Measurements from ENCODE around the gene TMEM87B. TPM values are rescaled to one million over a fixed set of nuclear protein-coding genes. Genes with fewer than 3 reads are reported as not detected.

The TMEM87B gene
- total RNA-seq, 1 experiment from 2014 or later = 16.3 TPM

GRCh38 chr2:112077814-112078213, 22.7 kb downstream of the TMEM87B start:
- ChIA-PET CTCF (no interaction called here), POLR2A (no interaction called here)
- H3K9me3 ChIP-seq = no peaks in the 10 kb centered on the region
- H3K27me3 Mint-ChIP-seq (ENCODE audit: insufficient read depth, unreplicated experiment) = no peaks in the 10 kb centered on the region
- DNase-seq = no peak
- intact Hi-C loops (cut with micrococcal nuclease; ENCODE audit: unreplicated experiment) = no loop called here
- no peak for TF ChIP-seq CTCF (IDR thresholded peaks at IDR 0.05; ENCODE audit: insufficient read depth in 1 of 2, low read depth in 1 of 2, low read length in 1 of 2, severe bottlenecking in 1 of 2, unreplicated experiment in 1 of 2)
- H3K27ac Mint-ChIP-seq (ENCODE audit: unreplicated experiment) = no peak overlapping the region
- H3K4me1 ChIP-seq = peaks cover 15% of the 10 kb centered on the region
- H3K4me1 Mint-ChIP-seq (ENCODE audit: low read depth, unreplicated experiment) = peaks cover 9% of the 10 kb centered on the region
- no TSS peak for BruUV-seq (replicated peaks)
- no peaks in the 10 kb centered on the region for H3K9me3 Mint-ChIP-seq (ENCODE audit: unreplicated experiment)
- H3K4me3 Mint-ChIP-seq (ENCODE audit: unreplicated experiment) = no peak overlapping the region
- peaks cover 4% of the 10 kb centered on the region; the same call in 1 of the 2 replicates for H3K36me3 ChIP-seq (ENCODE audit: control insufficient read depth, insufficient read depth, low read length)
- H3K4me3 ChIP-seq (ENCODE audit: low read depth, low read length) = no peak overlapping the region
- H3K27me3 ChIP-seq (replicated peaks; ENCODE audit: control insufficient read depth, insufficient read depth, low read length) = no peaks in the 10 kb centered on the region
- peaks cover 63% of the 10 kb centered on the region for H3K36me3 Mint-ChIP-seq (ENCODE audit: insufficient read depth, unreplicated experiment)

GRCh38 chr2:112081262-112081661, 26.2 kb downstream of the TMEM87B start:
- peaks cover 2% of the 10 kb centered on the region; the same call in 1 of the 2 replicates for H3K36me3 ChIP-seq (ENCODE audit: control insufficient read depth, insufficient read depth, low read length)
- H3K27ac Mint-ChIP-seq (ENCODE audit: unreplicated experiment) = no peak overlapping the region
- peaks cover 12% of the 10 kb centered on the region for H3K4me1 ChIP-seq
- H3K4me3 Mint-ChIP-seq (ENCODE audit: unreplicated experiment) = no peak overlapping the region
- H3K36me3 Mint-ChIP-seq (ENCODE audit: insufficient read depth, unreplicated experiment) = peaks cover 64% of the 10 kb centered on the region
- no peaks in the 10 kb centered on the region for H3K27me3 ChIP-seq (replicated peaks; ENCODE audit: control insufficient read depth, insufficient read depth, low read length)
- peaks cover 17% of the 10 kb centered on the region for H3K4me1 Mint-ChIP-seq (ENCODE audit: low read depth, unreplicated experiment)
- H3K9me3 ChIP-seq = no peaks in the 10 kb centered on the region
- no TSS peak for BruUV-seq (replicated peaks)
- no peak for TF ChIP-seq CTCF (IDR thresholded peaks at IDR 0.05; ENCODE audit: insufficient read depth in 1 of 2, low read depth in 1 of 2, low read length in 1 of 2, severe bottlenecking in 1 of 2, unreplicated experiment in 1 of 2)
- ChIA-PET CTCF (no interaction called here), POLR2A (no interaction called here)
- peaks cover 10% of the 10 kb centered on the region for H3K9me3 Mint-ChIP-seq (ENCODE audit: unreplicated experiment)
- H3K27me3 Mint-ChIP-seq (ENCODE audit: insufficient read depth, unreplicated experiment) = no peaks in the 10 kb centered on the region
- no peak for DNase-seq
- intact Hi-C loops (cut with micrococcal nuclease; ENCODE audit: unreplicated experiment) = no loop called here
- no peak overlapping the region for H3K4me3 ChIP-seq (ENCODE audit: low read depth, low read length)

GRCh38 chr2:112084689-112085374, 29.8 kb downstream of the TMEM87B start:
- Histone ChIP-seq H3K4me1 (peaks cover 11% of the 10 kb centered on the region; the same call in 1 of the 2 replicates), H3K9me3 (no peaks in the 10 kb centered on the region), H3K36me3 (ENCODE audit: control insufficient read depth, insufficient read depth, low read length) (no peaks in the 10 kb centered on the region), H3K27me3 (replicated peaks; ENCODE audit: control insufficient read depth, insufficient read depth, low read length) (no peaks in the 10 kb centered on the region), H3K4me3 (ENCODE audit: low read depth, low read length) (no peak overlapping the region)
- peaks cover 10% of the 10 kb centered on the region for H3K9me3 Mint-ChIP-seq (ENCODE audit: unreplicated experiment)
- peak; percentile 43 to 54 for DNase-seq
- H3K4me1 Mint-ChIP-seq (ENCODE audit: low read depth, unreplicated experiment) = peaks cover 17% of the 10 kb centered on the region
- TF ChIP-seq CTCF (IDR thresholded peaks at IDR 0.05; ENCODE audit: insufficient read depth in 1 of 2, low read depth in 1 of 2, low read length in 1 of 2, severe bottlenecking in 1 of 2, unreplicated experiment in 1 of 2) = no peak
- no peaks in the 10 kb centered on the region for H3K27me3 Mint-ChIP-seq (ENCODE audit: insufficient read depth, unreplicated experiment)
- H3K36me3 Mint-ChIP-seq (ENCODE audit: insufficient read depth, unreplicated experiment) = peaks cover 73% of the 10 kb centered on the region
- intact Hi-C loops (cut with micrococcal nuclease; ENCODE audit: unreplicated experiment) = no loop called here
- CTCF ChIA-PET = no interaction called here
- no TSS peak for BruUV-seq (replicated peaks)
- peak overlapping the region; percentile 4 for H3K4me3 Mint-ChIP-seq (ENCODE audit: unreplicated experiment)
- POLR2A ChIA-PET = no interaction called here
- H3K27ac Mint-ChIP-seq (ENCODE audit: unreplicated experiment) = peak overlapping the region; percentile 63
